ENCODE measurements around the gene LANCL2.
"Not testable (repeated sequence)": the region's sequence is repeated elsewhere in the genome, so short reads cannot be mapped to it uniquely, and the experiment has no call there.

The LANCL2 gene, protein sequence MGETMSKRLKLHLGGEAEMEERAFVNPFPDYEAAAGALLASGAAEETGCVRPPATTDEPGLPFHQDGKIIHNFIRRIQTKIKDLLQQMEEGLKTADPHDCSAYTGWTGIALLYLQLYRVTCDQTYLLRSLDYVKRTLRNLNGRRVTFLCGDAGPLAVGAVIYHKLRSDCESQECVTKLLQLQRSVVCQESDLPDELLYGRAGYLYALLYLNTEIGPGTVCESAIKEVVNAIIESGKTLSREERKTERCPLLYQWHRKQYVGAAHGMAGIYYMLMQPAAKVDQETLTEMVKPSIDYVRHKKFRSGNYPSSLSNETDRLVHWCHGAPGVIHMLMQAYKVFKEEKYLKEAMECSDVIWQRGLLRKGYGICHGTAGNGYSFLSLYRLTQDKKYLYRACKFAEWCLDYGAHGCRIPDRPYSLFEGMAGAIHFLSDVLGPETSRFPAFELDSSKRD

DNA sequence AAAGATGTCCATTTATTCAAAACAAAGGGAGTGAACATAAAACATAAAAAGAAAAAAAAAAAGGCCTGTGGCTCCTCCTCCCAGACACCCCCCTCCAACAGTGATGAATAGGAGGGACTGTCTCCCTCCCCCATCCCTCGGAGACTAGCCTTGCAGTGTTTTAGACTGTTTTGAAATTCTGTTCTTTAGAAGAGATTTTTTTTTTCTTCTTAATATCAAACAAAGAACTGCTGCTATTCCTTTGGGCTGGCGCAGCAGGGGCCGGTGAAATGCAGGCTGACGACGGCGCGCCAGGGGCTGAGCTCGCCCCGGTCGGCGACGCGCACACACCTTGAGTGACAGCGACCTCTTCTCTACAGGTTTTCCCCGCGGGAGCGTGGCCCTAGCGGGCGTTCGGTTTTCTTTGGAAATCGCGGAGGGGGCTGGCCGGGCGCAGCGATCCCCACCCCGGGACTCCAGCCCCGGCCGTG lies at the start of gene LANCL2:
Gene LANCL2 (plus strand): TSS at position 133 of the 470 bp plus-strand sequence. CDS start 689 bp downstream, outside the sequence.
- peak; percentile 52 for DNase-seq

DNA sequence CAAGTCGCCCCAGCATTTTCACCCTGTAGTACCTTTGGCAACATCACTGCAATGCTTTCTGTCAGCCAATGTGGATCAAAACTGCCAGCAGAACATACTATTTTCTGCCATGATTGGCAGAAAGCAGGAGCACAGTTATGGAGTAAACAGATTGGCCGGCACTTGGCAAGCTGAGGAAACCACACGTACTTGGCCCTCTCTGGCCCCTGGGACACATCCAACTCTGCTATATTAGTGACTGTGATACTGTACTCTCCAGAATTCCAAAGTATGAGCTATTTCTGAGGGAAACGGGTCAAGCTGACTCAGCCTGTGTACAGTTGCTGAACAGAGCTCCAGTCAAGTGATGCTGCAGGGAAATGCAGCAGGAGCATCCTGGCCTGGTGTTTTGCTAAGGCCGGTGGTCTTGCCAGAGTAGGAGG lies 39.8 kb upstream of the LANCL2 start:
- no peak for DNase-seq

DNA sequence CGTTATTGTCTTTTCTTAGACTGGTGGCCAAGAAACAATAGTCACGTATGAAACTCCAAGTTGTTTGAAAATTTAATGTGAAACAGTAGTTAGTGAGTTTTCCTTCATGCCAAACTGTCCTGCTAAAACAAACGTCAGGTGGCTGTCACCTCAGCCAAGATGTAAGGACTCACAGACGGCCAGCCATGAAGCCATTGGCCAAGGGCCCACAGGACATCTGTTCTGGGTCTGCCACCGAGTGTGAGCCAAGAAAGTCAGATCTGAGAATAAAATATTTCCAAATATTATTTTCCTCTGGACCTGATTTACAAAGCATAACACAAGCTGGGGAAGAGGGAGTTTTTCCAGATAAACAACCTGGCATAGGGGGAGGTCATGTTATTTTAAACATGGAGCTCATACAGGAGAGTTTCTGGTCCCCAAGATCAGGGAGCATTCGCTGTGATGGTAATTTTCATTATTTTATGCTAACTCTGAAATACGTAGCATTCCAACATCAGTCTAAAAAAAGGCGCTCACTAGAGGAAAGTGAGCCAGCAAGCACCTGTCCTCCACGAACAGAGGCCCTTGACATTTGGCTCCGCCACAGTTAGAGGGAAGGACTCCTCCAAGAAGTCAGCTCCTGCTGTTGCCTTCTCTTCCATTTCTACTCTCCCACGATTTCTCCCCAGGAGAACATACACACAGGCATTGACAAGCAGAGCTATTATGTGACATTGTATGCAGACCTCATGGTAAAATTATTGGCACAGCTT lies 38.9 kb upstream of the LANCL2 start:
- DNase-seq = no peak

DNA sequence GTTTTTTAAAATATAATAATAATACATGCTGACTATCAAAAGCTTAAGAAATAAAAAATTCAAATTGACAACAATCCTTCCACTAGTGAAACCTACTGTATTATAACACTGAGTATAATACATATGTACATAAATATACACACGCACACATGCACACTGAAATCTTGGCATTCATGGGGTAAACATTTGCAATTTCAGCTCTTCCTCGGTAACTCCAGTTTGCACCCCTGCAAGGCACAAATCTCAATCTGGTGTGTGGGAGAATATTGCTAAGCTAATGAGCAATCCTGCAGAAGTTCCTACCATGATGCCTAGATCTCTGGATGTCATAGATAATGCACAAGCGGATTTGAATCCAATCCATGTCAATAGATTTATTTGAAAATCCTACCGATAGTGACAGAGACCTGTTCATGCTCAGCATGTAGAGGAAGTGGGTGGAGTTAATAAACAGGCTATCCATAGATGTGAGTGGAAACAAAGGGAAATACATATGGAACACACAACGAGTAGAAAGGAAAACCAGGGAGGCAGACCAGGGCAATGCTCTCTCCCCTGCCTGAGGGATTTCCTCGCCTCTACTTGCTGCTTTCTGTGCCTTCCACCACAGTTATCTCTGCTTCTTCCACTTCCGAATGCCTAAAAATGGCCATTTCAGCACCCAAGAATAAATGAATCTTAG lies 38.1 kb upstream of the LANCL2 start:
- no peak for DNase-seq

DNA sequence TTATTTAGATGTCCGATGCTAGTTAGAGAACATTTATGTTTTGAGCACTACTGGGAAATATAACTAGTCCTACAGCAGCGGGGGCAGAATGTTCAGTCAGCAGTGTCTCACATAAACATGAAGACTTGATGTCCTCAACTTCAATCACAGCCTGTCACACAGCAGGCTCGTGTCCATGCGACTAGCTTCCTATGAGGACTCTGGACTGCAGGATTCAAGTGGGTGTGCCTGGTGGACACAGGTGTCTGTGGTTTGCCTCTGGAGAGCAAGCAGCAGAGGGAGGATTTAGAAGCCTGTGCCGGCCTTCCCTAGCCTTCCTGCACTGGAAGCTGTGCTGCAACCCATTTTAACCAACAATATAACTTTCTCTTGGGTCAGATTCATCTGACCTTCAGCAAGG lies 30.0 kb upstream of the LANCL2 start:
- no peak for DNase-seq

DNA sequence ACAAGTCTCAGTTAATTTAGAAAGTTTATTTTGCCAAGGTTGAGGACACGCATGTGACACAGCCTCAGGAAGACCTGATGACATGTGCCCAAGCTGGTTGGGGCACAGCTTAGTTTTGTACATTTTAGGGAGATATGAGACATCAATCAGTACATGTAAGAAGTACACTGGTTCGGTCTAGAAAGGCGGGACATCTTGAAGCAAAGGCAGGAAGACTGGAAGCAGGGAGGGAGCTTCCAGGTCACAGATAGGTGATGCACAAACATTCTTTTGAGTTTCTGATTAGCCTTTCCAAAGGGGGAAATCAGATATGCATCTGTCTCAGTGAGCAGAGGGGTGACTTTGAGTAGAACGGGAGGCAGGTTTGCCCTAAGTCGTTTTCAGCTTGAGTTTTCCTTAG lies 29.4 kb upstream of the LANCL2 start:
- no peak for DNase-seq

DNA sequence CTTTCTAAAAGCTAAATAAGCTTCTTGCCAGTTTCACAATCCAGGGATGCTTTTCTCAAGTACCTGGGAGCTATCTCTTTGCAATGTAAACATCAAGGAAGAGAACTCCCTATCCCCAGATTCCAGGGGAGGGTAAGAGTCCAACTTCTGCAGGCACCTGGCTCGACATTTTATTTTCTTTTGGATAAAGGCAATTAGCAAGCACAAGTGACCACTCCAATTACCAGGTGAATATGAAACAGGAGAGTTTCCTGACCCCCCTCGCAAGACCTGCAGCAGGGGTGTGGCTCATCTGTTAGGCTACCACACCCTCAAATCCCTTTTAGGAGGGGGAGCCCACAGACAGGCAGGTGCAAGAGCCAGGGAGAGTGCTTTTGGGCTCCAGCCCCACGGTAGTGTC lies 28.6 kb upstream of the LANCL2 start:
- DNase-seq = no peak

DNA sequence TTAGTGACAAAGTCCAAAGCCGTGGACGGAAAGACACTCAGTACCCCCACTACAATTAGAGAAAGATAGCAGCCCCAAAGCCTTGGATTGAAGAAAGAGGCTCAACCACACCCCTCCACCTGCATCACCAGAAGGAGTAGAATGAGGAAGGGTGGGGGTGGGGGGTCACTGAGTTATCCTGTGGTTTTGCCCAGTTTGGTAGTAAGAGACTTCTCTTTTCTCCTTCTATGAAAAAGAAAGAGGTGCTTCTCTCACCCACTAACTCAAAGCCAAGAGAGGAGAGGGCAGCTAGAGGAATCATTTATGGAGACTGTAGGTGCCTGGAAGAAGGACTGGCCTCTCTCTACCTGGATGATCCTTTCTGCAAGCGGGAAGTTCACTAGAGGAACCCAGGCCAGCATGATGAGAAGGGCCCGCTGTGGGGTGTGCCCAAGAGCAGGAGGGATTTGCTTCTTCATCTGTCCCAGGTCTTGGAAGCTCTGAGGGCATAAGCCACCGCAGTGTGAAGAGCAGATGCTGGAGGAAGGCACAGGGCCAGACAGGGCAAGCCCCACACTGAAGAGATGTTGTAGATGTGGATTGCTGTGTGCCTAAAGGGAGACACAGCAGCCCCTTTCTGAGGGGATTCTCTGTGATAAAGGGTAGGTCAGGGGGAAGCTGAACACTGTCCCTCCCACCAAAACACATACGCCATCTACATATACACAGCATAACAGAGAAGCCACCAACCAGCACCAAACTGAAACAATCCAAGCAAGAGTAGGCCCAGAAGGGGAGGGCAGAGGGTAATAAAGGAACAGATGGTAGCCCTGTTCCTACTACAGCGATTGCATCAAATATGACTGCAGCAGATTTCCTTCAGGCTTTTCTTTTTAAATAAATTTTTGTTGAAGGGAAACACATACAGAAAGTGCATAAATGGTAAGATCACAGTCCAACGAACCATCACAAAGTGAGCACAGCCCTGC lies 25.8 kb upstream of the LANCL2 start:
- DNase-seq = no peak

DNA sequence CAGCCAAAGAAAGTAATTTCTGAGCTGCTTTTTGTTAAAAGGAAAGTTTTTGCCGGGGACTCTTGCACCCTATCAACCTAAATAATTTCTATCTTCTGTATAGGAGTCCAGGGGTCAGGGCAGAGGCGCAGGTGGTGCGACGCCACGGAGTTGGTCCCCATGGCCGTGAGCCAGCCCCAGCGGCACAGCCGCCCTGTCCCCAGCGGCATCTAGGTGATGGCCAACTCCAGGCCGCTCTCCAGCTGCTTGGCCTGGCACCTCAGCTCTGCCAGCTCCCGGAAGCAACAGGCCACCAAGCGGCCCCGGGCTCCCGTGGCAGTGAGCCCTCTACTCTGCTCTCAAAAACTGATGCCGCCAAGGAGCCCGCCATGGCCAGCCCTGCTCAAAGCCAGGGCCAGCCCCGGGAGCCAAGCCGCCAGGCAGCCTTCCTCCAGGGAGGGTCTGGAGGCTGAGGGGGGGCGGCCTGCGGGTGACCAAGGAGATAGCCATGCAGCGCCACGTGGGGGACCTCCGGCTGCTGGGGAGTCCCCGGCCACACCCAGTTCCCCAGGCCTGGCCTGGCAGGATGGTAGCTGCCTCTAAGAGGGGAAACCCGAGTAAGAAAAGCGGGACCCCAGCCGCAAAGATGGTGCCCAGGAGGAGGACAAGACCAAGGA lies 22.8 kb upstream of the LANCL2 start:
- no peak for DNase-seq

DNA sequence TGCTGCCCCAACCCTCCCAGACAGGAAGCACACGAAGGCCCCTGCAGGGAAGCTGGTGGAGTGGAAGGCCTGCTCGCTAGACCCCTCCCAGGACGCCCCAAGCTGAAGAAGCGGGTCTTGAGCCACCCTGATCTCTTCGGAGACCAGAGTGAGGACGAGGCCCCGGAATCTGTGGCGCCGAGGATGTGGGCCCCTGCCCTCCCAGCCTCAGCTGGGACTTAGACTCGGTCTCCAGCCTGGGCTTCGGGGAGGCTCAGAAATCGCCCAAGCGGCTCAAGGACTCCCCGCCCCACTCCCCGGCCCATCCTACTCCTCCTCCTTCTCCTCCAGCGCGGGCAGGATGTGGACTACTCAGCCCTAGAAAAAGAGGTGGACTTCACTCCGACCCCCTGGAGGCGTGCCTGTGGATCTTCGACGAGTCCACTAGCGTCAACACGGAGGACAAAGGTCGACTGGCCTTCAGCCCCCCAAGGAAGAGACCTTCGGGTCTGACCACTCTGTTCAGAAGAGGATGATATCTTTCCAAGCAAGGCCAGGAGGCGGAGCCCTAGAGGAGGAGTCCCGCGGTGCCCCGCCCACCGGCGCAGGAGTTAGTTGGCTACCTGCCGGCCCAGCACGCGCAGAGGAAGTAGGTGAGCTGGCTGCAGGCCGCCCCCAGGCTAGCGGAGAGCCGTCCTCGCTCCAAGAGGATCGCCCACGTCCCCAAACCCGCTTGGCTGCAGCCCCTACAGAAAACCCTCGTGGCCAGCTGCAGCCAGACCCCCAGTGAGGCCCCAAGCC lies 21.9 kb upstream of the LANCL2 start:
- no peak for DNase-seq

DNA sequence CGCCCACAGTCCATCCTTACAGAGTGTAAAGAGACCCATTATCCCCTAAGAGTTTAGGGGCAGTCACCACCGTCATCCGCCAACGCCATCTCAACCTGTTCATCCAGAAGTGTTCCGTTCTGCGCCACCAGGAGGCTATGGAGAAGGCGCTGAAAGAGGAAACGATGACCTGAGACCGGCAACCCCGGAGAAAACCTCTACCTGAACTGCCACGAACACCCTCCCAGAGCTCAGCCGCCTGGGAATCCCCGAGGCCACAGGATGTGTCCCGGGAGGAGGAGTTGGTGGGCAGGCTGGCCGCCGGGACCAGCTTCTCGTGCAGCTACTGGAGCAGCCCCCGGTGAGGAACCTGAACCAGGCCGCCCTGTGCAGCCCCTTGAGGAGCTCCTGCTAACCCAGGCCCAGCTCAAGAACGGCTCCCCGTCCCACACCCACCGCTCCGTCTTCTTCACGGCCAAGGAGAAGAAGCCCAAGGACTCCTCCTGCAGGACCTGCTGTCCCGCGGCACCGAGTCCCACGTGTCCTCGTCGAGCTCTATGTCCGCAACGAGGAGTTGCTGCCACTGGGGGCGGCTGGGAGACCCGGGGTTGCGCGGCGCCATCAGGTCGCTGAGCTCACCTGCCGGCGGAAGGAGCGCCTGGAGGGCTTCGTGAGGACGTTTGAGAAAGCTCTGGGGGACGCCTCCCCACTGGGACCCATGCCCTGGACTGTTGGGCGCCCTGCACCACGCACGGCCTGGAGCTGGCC lies 21.1 kb upstream of the LANCL2 start:
- no peak for DNase-seq

DNA sequence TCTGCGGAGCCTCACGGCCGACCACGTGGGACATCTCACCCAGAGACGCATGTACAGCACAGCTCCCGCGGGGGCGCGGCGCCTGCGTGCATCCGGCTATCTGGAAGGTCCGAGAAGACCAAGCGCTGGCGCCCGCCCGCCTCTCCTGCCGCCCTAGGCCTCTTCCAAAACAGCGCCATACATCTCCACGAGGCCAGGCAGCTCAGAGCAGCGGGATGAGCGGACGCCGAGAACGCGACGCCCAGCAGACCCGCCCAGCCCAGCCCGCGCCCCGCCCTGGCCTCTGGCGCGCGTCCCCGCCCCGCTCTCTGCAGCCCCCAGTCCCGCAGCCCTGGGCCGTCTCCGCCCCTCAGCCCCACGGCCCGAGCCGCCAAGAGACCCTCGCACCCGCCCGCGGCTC lies 20.3 kb upstream of the LANCL2 start:
- DNase-seq = no peak

DNA sequence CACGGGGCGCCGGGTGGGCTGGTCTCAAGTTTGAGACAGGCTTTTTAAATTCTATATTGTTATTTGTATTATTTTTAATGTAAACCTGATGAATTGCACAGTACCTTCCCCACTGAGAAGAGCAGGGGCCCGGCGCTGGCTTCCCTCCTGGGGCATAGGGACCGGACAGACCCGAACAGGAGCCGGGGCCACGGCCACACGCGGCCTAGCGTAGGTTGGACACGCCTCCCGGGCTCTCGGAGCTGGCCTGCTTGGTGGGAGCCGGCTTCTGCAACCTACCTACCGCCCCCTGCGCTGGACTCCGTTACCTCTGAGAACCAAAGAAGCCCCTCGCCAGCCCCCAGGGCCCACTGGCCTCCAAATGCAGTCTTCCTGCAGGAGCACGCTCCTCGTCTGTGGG lies 19.8 kb upstream of the LANCL2 start:
- no peak for DNase-seq

DNA sequence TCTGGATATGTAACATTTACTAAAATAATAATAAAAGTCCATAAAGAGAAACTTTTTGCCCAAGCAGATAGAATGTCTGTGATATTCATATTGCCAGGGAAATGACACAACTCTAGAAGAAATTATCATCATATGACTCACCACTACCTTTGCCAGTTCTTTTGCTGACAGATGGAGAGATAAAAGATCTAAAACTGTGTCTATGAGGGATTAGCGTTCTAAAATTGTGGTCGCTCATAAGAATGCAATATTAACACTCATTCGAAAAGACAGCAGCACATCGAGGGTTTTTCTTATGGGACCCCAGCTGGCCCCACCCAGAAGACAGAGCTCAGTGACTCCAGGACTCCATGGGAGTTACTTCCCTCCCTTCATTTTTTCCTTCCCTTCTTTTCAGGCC lies 16.6 kb upstream of the LANCL2 start:
- DNase-seq = no peak

DNA sequence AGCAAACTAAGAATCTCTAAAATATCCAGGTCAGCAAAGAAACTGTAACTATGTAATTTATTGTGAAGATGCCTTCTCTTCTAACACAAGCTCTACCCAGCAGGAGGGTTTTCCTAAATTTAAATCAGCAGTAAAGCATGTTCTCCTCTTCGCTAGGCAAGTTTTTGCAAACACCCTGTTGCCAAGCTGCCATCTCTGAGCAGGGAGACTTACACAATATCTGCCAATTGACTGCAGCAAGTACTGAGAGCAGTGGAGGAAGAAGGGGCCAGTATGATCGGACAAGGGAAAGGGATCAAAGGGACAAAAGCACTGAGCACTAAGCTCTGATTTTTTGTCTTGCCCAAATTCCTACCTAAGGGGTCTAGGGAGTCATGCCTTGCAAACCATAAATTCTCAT lies 16.0 kb upstream of the LANCL2 start:
- DNase-seq = no peak

DNA sequence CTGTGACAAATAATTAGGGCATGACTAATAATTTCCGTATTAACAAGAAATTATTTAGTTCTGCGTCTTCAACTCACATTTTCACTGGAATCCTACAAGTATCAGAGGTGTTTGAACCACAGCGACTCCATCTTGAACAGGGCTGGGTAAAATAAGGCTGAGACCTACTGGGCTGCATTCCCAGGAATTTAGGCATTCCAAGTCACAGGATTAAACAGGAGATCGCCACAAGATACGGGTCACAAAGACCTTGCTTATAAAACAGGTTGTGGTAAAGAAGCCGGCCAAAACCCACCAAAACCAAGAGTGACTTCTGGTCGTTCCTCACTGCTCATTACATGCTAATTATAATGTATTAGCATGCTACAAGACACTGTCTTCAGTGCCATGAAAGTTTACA lies 14.9 kb upstream of the LANCL2 start:
- DNase-seq = no peak

DNA sequence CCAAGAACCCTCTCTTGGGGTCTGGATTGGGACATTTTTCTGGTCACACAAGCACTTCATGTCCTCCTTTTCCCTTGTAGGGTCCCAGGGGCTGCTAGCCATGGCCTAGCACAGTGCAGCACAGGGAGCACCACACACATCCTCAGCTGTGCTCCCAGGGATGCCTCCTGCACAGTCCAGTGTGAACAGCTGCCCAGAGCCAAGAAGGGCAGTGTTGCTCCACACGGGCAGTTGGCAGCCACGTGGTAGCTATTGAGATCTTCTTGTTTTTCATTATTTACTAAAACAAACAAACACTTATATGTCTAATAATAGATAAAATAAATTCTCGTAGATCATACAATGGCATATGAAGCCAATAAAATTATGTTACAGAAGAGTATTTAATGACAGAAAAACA lies 13.9 kb upstream of the LANCL2 start:
- no peak for DNase-seq

DNA sequence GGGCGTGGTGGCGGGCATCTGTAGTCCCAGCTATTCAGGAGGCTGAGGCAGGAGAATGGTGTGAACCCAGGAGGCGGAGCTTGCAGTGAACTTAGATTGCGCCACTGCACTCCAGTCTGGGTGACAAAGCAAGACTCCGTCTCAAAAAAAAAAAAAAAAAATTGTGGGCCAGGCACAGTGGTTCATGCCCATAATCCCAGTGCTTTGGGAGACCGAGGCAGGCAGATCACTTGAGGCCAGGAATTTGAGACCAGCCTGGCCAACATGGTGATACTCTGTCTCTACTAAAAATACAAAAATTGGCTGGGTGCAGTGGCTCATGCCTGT lies 12.2 kb upstream of the LANCL2 start:
- DNase-seq = not testable (repeated sequence)

DNA sequence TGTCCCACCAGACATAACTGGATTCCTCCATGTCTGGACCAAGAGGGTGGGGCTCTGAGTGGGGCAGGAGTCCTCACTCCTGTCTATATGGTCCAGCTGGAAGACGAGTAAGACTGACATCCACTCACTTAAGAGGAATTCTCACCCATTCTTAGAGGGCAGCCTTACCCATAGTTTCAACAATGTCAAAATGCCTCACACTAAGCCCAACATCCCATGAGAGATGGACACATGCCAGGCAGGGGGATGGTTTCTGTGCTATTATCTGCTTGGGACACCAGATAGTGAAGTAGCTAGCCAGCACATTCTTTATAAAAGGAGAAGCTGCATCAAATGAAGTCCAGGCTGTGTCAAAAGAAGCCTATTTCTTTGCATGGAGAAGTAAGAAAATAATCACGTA lies 4.7 kb upstream of the LANCL2 start:
- no peak for DNase-seq

DNA sequence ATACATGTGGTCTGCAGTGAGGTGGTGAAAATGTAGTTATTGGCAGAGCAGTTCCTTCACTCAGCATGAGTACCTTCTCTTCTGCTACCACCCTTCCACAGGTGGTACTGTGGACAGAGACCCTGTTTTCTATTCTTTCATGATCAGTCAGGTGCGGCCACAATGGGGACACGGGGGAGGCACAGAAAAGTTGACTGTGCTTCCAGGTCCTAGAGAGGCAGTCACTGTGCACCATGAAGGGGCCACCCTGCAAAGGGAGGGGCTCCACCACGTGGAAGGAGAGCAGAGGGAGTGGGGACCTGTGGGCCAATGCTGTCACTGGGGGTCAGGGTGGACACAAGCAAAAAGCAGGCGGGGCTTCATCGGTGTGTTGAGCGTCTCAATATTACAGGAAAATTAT lies 3.6 kb upstream of the LANCL2 start:
- no peak for DNase-seq

Data from stimulated activated CD4-positive, alpha-beta T cell treated with anti-CD3 and anti-CD28 coated beads, Interleukin-4, amount 100 ng/mL, for 24 hours (primary cell).